Keratinocyte (primary cell): ENCODE results near the gene MFRP. TPM values are rescaled to one million over a fixed set of nuclear protein-coding genes. Genes with fewer than 3 reads are reported as not detected.
A peak's percentile ranks its signal among the peaks of the same experiment; 100 is the strongest.

Experiments used
- DNase-seq: peaks from one replicate; pipeline ENCODE4 v3.0.0-alpha.2; 2011; ENCODE audit warnings: low read depth, missing footprints, low spot score
- FAIRE-seq: peaks from 2 replicates; lab custom pipeline; 2011; peaks lifted over from hg19 to GRCh38; lab: Jason Lieb, UNC
- H2AFZ ChIP-seq: 2 replicates; pipeline ENCODE4 v1.6.0; 2012; ENCODE audit warnings: low read length, control low read depth, inconsistent platforms; ENCODE audit not compliant: control insufficient read depth
- H3K27ac ChIP-seq: 2 replicates; pipeline ENCODE4 v1.5.1; 2011; ENCODE audit warnings: low read length; ENCODE audit not compliant: control insufficient read depth, insufficient read depth
- H3K27me3 ChIP-seq: 3 replicates; pipeline ENCODE4 v1.6.0; 2011; ENCODE audit warnings: low read length; ENCODE audit not compliant: control insufficient read depth, insufficient read depth; ENCODE audit errors: extremely low read depth
- H3K36me3 ChIP-seq, 2 experiments: 2 replicates in 1 of 2; 3 replicates in 1 of 2; pipeline ENCODE4 v1.5.1; 2011; ENCODE audit warnings: low read length in 2 of 2, mild to moderate bottlenecking in 1 of 2; ENCODE audit not compliant: control insufficient read depth in 2 of 2, insufficient read depth in 2 of 2; ENCODE audit errors: extremely low read depth in 1 of 2
- H3K4me1 ChIP-seq: 3 replicates; pipeline ENCODE4 v1.5.1; 2011; ENCODE audit warnings: low read length; ENCODE audit not compliant: control insufficient read depth, insufficient read depth; ENCODE audit errors: extremely low read depth
- H3K4me2 ChIP-seq: 3 replicates; pipeline ENCODE4 v1.6.0; 2011; ENCODE audit warnings: low read depth, low read length; ENCODE audit not compliant: control insufficient read depth, insufficient read depth; ENCODE audit errors: extremely low read depth
- H3K4me3 ChIP-seq, 3 experiments: fragments of 200-600 bp in 1 of 3; sonication (generic) in 1 of 3; 2 replicates in 2 of 3; 3 replicates in 1 of 3; pipeline ENCODE4 v1.5.1; 2011 to 2016; ENCODE audit warnings: low read length in 3 of 3, mild to moderate bottlenecking in 3 of 3, control low read depth in 2 of 3, inconsistent platforms in 1 of 3, low read depth in 1 of 3, mixed read lengths in 1 of 3, mixed run types in 1 of 3, moderate library complexity in 1 of 3; ENCODE audit not compliant: control insufficient read depth in 2 of 3, insufficient read depth in 2 of 3; ENCODE audit errors: extremely low read depth in 1 of 3
- H3K79me2 ChIP-seq: 2 replicates; pipeline ENCODE4 v1.6.0; 2012; ENCODE audit warnings: low read length; ENCODE audit not compliant: control insufficient read depth, insufficient read depth
- H3K9ac ChIP-seq: 3 replicates; pipeline ENCODE4 v1.6.0; 2011; ENCODE audit warnings: low read length; ENCODE audit not compliant: control insufficient read depth, insufficient read depth; ENCODE audit errors: extremely low read depth
- H3K9me1 ChIP-seq: 3 replicates; pipeline ENCODE4 v1.6.0; 2011; ENCODE audit warnings: low read length; ENCODE audit not compliant: control insufficient read depth, insufficient read depth; ENCODE audit errors: extremely low read depth
- H3K9me3 ChIP-seq: 2 replicates; pipeline ENCODE4 v1.5.1; 2012; ENCODE audit warnings: low read depth, low read length; ENCODE audit not compliant: control insufficient read depth
- H4K20me1 ChIP-seq: 3 replicates; pipeline ENCODE4 v1.6.0; 2011; ENCODE audit warnings: low read length; ENCODE audit not compliant: control insufficient read depth, insufficient read depth; ENCODE audit errors: extremely low read depth
- EZH2 ChIP-seq: IDR thresholded peaks from one replicate; pipeline ENCODE4 v1.6.1; 2012; ENCODE audit warnings: inconsistent platforms, mild to moderate bottlenecking, low read length, moderate library complexity
- dilution Hi-C: fragments of 300-500 bp; cut with MboI; formaldehyde crosslinking; loops from one replicate; pipeline ENCODE4 v1.7.0; 2020; ENCODE audit warnings: low sequenced_read_pairs; ENCODE audit not compliant: extremely low pct_ligation_motif_present
- polyA plus RNA-seq, 5 experiments: library from polyadenylated mRNA; depleted of rRNA in 3 of 5; stranded (reverse) in 3 of 5; stranded (forward) in 1 of 5; unstranded in 1 of 5; fragments of >200 nt; gene quantifications; 1 replicate in 1 of 5; 2 replicates in 3 of 5; 3 replicates in 1 of 5; pipeline versions ENCODE4 v1.2.1 to v1.2.3, GENCODE V29; 2011 to 2012; ENCODE audit warnings: missing spikeins in 2 of 5, low read depth in 1 of 5, low replicate concordance in 1 of 5
- TF ChIP-seq, protein P1 (sequence below), 3 experiments: IDR thresholded peaks in 1 of 3; conservative IDR thresholded peaks in 1 of 3; optimal IDR thresholded peaks in 1 of 3; 2 replicates in 2 of 3; 3 replicates in 1 of 3; pipeline versions ENCODE3 to v1.5.1; 2011; ENCODE audit warnings: low read length in 3 of 3, mild to moderate bottlenecking in 3 of 3, moderate library complexity in 2 of 3, control low read depth in 1 of 3, inconsistent platforms in 1 of 3; ENCODE audit not compliant: insufficient read depth in 2 of 3; ENCODE audit errors: extremely low read depth in 1 of 3

The MFRP gene
- polyA plus RNA-seq, 1 donor (not counting 4 experiments of a cell fraction or from before 2014, with no cell fraction given) = not detected

DNA sequence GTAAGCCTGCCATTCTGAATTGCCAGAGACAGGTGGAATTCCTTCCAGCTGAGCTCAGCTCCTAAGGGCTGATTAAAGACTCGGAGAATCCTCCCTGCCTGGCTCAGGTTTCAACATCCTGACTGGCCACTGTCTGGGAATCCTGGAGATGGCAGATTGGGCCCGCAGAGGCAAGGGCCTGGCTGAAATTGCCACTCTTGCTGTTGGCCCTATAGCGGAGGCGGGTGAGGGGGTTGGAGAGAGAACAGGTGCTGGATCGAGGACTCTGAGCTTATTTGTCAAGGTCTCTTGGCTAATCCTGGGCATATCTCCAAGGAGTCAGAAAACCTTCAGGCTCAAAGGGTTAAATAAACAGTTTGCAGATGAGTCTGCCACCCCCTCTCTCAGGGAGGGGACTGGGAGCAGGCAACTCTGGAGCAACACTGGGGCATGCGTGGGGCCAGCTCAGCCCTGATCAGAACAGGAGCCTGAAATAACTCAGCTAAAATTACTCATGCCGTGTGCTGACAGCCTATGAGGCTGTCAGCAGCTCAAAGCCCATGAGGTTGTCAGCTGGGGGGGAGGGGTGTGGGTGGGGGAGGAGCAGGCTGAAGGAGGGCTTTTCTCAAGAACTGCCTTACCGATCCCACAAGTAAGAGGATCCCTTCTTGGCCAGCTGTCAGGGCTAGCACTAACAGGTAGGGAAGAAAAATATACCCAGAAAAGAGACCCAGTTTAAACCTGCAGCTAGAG is 14.7 kb upstream of the MFRP start:
- H3K4me2 ChIP-seq = peak overlapping the region; percentile 68
- H3K27me3 ChIP-seq = peaks cover 24% of the 10 kb centered on the region
- no peaks in the 10 kb centered on the region for H3K79me2 ChIP-seq
- no peaks in the 10 kb centered on the region for H3K9me3 ChIP-seq
- FAIRE-seq (peak; percentile 93), DNase-seq (peak; percentile 57)
- H3K27ac ChIP-seq = peak overlapping the region; percentile 72
- H3K4me3 ChIP-seq = peak overlapping the region in 1 of 3 experiments; percentile 34
- TF ChIP-seq EZH2 = no peak
- TF ChIP-seq, protein P1, sequence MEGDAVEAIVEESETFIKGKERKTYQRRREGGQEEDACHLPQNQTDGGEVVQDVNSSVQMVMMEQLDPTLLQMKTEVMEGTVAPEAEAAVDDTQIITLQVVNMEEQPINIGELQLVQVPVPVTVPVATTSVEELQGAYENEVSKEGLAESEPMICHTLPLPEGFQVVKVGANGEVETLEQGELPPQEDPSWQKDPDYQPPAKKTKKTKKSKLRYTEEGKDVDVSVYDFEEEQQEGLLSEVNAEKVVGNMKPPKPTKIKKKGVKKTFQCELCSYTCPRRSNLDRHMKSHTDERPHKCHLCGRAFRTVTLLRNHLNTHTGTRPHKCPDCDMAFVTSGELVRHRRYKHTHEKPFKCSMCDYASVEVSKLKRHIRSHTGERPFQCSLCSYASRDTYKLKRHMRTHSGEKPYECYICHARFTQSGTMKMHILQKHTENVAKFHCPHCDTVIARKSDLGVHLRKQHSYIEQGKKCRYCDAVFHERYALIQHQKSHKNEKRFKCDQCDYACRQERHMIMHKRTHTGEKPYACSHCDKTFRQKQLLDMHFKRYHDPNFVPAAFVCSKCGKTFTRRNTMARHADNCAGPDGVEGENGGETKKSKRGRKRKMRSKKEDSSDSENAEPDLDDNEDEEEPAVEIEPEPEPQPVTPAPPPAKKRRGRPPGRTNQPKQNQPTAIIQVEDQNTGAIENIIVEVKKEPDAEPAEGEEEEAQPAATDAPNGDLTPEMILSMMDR (optimal IDR thresholded peaks at IDR 0.05 in 1 of 3, IDR thresholded peaks at IDR 0.05 in 1 of 3, conservative IDR thresholded peaks at IDR 0.05 in 1 of 3; ENCODE audit: extremely low read depth in 1 of 3, insufficient read depth in 2 of 3, low read length in 3 of 3) = no peak
- H3K4me1 ChIP-seq = peaks cover 26% of the 10 kb centered on the region
- H4K20me1 ChIP-seq = no peaks in the 10 kb centered on the region
- H3K9ac ChIP-seq = peak overlapping the region; percentile 48
- H2AFZ ChIP-seq = no peak overlapping the region
- no peaks in the 10 kb centered on the region for H3K36me3 ChIP-seq
- dilution Hi-C loops = no loop called here
- no peaks in the 10 kb centered on the region for H3K9me1 ChIP-seq

DNA sequence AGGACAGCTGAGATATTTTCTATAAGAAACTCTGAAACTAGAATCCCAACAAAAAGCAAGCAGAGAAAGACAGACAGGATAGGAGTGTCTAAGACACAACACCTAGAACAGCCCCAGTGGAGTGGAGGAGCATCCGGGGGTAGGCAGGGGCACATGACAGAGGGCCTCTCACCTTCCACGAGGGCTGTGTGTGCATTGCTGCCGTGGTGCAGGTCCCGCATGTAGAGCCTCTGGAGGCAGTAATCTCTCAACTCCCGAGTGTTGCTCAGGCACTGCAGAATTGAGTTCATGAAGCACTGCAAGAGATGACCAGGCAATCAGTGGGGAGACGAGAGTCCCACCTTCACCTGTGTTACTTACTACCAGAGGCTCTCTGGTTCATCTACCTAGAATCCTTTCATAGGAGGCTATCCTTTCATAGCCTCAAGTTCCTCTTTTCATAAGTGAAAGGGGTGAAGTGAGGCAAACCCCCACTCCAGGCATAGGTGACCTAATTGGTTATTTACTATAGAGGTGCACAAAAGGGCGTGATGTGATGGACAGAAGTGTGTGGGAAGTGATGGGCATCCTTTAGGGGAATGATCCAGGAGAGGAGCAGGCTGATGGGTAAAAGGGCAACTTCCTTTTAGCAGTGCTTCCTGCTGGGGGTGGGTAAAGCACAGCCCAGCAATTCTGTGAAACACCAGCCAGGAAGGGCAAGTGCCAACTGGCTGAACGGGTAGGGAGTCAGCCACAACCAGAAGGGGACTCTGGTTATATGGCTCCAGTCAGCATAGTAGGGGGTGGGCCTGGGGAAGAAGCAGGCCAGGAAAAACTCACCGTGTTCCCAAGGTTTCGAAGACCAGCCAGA is 13.1 kb upstream of the MFRP start:
- FAIRE-seq = no peak
- H4K20me1 ChIP-seq = no peaks in the 10 kb centered on the region
- H2AFZ ChIP-seq = no peak overlapping the region
- peak overlapping the region; percentile 18 for H3K4me2 ChIP-seq
- H3K4me3 ChIP-seq = no peak overlapping the region
- no peaks in the 10 kb centered on the region for H3K9me3 ChIP-seq
- no peak overlapping the region for H3K9ac ChIP-seq
- no peaks in the 10 kb centered on the region for H3K36me3 ChIP-seq
- no peak overlapping the region for H3K27ac ChIP-seq
- dilution Hi-C loops = no loop called here
- H3K79me2 ChIP-seq = no peaks in the 10 kb centered on the region
- peaks cover 14% of the 10 kb centered on the region for H3K27me3 ChIP-seq
- no peak for DNase-seq
- TF ChIP-seq EZH2 = no peak
- TF ChIP-seq, protein P1 (optimal IDR thresholded peaks at IDR 0.05 in 1 of 3, IDR thresholded peaks at IDR 0.05 in 1 of 3, conservative IDR thresholded peaks at IDR 0.05 in 1 of 3; ENCODE audit: extremely low read depth in 1 of 3, insufficient read depth in 2 of 3, low read length in 3 of 3) = no peak
- peaks cover 31% of the 10 kb centered on the region for H3K4me1 ChIP-seq
- no peaks in the 10 kb centered on the region for H3K9me1 ChIP-seq
